Measurements from ENCODE around the gene TBC1D5. TPM values are rescaled to one million over a fixed set of nuclear protein-coding genes. Genes with fewer than 3 reads are reported as not detected.
A peak's percentile ranks its signal among the peaks of the same experiment; 100 is the strongest.

TBC1D5 gene
- total and polyA plus RNA-seq, 8 donors = 47.4 to 74.8 (median 55.3) TPM

GRCh38 chr3:17479681-17480405, 262.6 kb downstream of the TBC1D5 start:
- Histone ChIP-seq H3K27ac (no peak overlapping the region), H3K4me1 (no peaks in the 10 kb centered on the region), H3K9me3 (no peaks in the 10 kb centered on the region), H3K27me3 (no peaks in the 10 kb centered on the region), H3K4me3 (no peak overlapping the region), H3K36me3 (peaks cover 0 to 18% of the 10 kb centered on the region in 2 donors)
- ATAC-seq (no peak), DNase-seq (peak in 1 of 4 donors; percentile 58)
- intact Hi-C loops (cut with DNase I) = no loop called here
- TF ChIP-seq CTCF (IDR thresholded peaks at IDR 0.05) = no peak

GRCh38 chr3:17478673-17479072, 263.8 kb downstream of the TBC1D5 start:
- Histone ChIP-seq H3K36me3 (peaks cover 0 to 18% of the 10 kb centered on the region in 2 donors), H3K9me3 (no peaks in the 10 kb centered on the region), H3K27ac (no peak overlapping the region), H3K27me3 (no peaks in the 10 kb centered on the region), H3K4me1 (no peaks in the 10 kb centered on the region), H3K4me3 (no peak overlapping the region)
- DNase-seq (no peak), ATAC-seq (no peak)
- intact Hi-C loops (cut with DNase I) = no loop called here
- TF ChIP-seq CTCF (IDR thresholded peaks at IDR 0.05) = no peak

GRCh38 chr3:17473761-17474160, 268.7 kb downstream of the TBC1D5 start:
- no peaks in the 10 kb centered on the region for H3K36me3 ChIP-seq
- DNase-seq (no peak), ATAC-seq (no peak)
- H3K4me3 ChIP-seq = no peak overlapping the region
- H3K27me3 ChIP-seq = no peaks in the 10 kb centered on the region
- TF ChIP-seq CTCF (IDR thresholded peaks at IDR 0.05) = no peak
- H3K4me1 ChIP-seq = no peaks in the 10 kb centered on the region
- intact Hi-C loops (cut with DNase I) = no loop called here
- H3K27ac ChIP-seq = no peak overlapping the region
- H3K9me3 ChIP-seq = no peaks in the 10 kb centered on the region

- intact Hi-C loops (cut with DNase I) = no loop called here
- ATAC-seq (no peak), DNase-seq (no peak)
- no peak overlapping the region for H3K4me3 ChIP-seq
- H3K27ac ChIP-seq = no peak overlapping the region
- H3K27me3 ChIP-seq = no peaks in the 10 kb centered on the region
- no peaks in the 10 kb centered on the region for H3K36me3 ChIP-seq
- no peaks in the 10 kb centered on the region for H3K4me1 ChIP-seq
- H3K9me3 ChIP-seq = no peaks in the 10 kb centered on the region
- TF ChIP-seq CTCF (IDR thresholded peaks at IDR 0.05) = no peak
Observed at GRCh38 chr3:17469954-17470353, 272.5 kb downstream of the TBC1D5 start.

- ATAC-seq (no peak), DNase-seq (no peak)
- no peaks in the 10 kb centered on the region for H3K36me3 ChIP-seq
- no peaks in the 10 kb centered on the region for H3K27me3 ChIP-seq
- H3K27ac ChIP-seq = no peak overlapping the region
- no peaks in the 10 kb centered on the region for H3K9me3 ChIP-seq
- no peaks in the 10 kb centered on the region for H3K4me1 ChIP-seq
- intact Hi-C loops (cut with DNase I) = no loop called here
- H3K4me3 ChIP-seq = no peak overlapping the region
- TF ChIP-seq CTCF (IDR thresholded peaks at IDR 0.05) = no peak
Observed at GRCh38 chr3:17469520-17469919, 272.9 kb downstream of the TBC1D5 start.
